Measurements from ENCODE around the gene TNFSF4. TPM values are rescaled to one million over a fixed set of nuclear protein-coding genes. Genes with fewer than 3 reads are reported as not detected.

The TNFSF4 gene
- total and polyA plus RNA-seq, 2 donors (not counting 1 experiment from before 2014, with no cell fraction given), result 3.3 to 20.9 TPM

DNA sequence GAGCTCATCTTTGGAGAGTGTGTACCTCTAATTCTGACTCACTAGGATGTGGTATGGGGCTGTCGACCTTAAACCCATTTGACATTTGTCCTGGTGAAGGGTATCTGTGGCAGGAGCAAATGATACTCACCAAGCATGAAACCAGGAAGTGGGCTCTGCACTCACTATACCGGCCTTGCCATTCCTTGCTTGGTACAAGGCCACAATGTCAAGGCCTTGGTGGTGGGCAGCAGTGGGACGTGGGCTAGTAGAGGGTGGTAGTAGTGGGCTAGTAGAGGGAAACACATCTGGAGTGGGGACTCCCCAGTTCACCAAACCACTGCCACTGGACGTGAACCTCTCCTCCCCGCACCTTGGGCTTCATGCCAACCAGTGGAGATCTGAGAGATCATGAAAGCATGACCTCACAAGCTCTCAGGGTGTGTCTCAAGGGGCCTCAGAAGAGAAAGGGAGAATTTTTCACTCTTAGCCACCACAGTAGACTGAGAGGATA, 11.5 kb downstream of the TNFSF4 start:
- Histone ChIP-seq H3K4me3 (replicated peaks in 1 of 4; ENCODE audit: control extremely low read depth in 1 of 4, insufficient read depth in 1 of 4, low read depth in 3 of 4, low read length in 4 of 4) (no peak overlapping the region), H3K4me1 (ENCODE audit: control insufficient read depth, extremely low read depth, insufficient read depth, low read length) (peaks cover 3% of the 10 kb centered on the region), H3K36me3 (ENCODE audit: control insufficient read depth, insufficient read depth, low read length) (no peaks in the 10 kb centered on the region), H2AFZ (ENCODE audit: low read length) (no peak overlapping the region), H3K27ac (ENCODE audit: insufficient read depth, low read length) (no peak overlapping the region), H3K4me2 (ENCODE audit: extremely low read depth, insufficient read depth, low read length) (no peak overlapping the region), H3K9me3 (ENCODE audit: control insufficient read depth, insufficient read depth, low read depth, low read length) (no peaks in the 10 kb centered on the region), H4K20me1 (ENCODE audit: control insufficient read depth, extremely low read depth, insufficient read depth, low read length) (no peaks in the 10 kb centered on the region), H3K9ac (ENCODE audit: insufficient read depth, low read length) (no peak overlapping the region), H3K79me2 (ENCODE audit: control insufficient read depth, insufficient read depth, low read length) (no peaks in the 10 kb centered on the region), H3K27me3 (ENCODE audit: control insufficient read depth, insufficient read depth, low read length) (no peaks in the 10 kb centered on the region)
- DNase-seq (ENCODE audit: low read depth in 2 of 2), result no peak
- no peak for TF ChIP-seq EZH2 (IDR thresholded peaks at IDR 0.05; ENCODE audit: low read length, missing control alignments)
- TF ChIP-seq, protein P1, sequence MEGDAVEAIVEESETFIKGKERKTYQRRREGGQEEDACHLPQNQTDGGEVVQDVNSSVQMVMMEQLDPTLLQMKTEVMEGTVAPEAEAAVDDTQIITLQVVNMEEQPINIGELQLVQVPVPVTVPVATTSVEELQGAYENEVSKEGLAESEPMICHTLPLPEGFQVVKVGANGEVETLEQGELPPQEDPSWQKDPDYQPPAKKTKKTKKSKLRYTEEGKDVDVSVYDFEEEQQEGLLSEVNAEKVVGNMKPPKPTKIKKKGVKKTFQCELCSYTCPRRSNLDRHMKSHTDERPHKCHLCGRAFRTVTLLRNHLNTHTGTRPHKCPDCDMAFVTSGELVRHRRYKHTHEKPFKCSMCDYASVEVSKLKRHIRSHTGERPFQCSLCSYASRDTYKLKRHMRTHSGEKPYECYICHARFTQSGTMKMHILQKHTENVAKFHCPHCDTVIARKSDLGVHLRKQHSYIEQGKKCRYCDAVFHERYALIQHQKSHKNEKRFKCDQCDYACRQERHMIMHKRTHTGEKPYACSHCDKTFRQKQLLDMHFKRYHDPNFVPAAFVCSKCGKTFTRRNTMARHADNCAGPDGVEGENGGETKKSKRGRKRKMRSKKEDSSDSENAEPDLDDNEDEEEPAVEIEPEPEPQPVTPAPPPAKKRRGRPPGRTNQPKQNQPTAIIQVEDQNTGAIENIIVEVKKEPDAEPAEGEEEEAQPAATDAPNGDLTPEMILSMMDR (conservative IDR thresholded peaks at IDR 0.05 in 1 of 2, IDR thresholded peaks at IDR 0.05 in 1 of 2; ENCODE audit: low read depth in 1 of 2, low read length in 2 of 2), result no peak

DNA sequence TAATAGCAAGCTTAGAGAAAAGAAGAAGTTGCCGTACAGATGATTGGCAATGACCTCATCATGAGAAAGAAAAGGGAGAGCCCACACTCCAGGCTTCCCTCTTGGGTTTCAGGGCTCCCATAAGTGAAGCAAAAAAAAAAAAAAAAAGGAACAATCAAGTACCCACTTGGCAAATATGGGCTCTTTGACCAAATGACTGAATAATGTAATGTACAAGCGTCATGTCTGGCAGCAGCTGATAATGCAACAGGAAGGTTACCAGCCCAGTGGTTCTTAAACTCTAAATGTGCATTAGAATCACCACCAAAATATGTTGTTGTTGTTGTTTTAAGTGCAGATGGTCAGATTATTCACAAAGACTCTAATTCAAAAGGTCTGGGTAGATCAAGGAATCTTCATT, 13.5 kb downstream of the TNFSF4 start:
- Histone ChIP-seq H3K4me2 (ENCODE audit: extremely low read depth, insufficient read depth, low read length) (no peak overlapping the region), H3K79me2 (ENCODE audit: control insufficient read depth, insufficient read depth, low read length) (no peaks in the 10 kb centered on the region), H4K20me1 (ENCODE audit: control insufficient read depth, extremely low read depth, insufficient read depth, low read length) (no peaks in the 10 kb centered on the region), H3K27me3 (ENCODE audit: control insufficient read depth, insufficient read depth, low read length) (no peaks in the 10 kb centered on the region), H3K4me3 (replicated peaks in 1 of 4; ENCODE audit: control extremely low read depth in 1 of 4, insufficient read depth in 1 of 4, low read depth in 3 of 4, low read length in 4 of 4) (no peak overlapping the region), H3K4me1 (ENCODE audit: control insufficient read depth, extremely low read depth, insufficient read depth, low read length) (peaks cover 7% of the 10 kb centered on the region), H3K9me3 (ENCODE audit: control insufficient read depth, insufficient read depth, low read depth, low read length) (no peaks in the 10 kb centered on the region), H2AFZ (ENCODE audit: low read length) (no peak overlapping the region), H3K36me3 (ENCODE audit: control insufficient read depth, insufficient read depth, low read length) (no peaks in the 10 kb centered on the region), H3K27ac (ENCODE audit: insufficient read depth, low read length) (no peak overlapping the region), H3K9ac (ENCODE audit: insufficient read depth, low read length) (no peak overlapping the region)
- TF ChIP-seq, protein P1 (conservative IDR thresholded peaks at IDR 0.05 in 1 of 2, IDR thresholded peaks at IDR 0.05 in 1 of 2; ENCODE audit: low read depth in 1 of 2, low read length in 2 of 2), result no peak
- no peak for TF ChIP-seq EZH2 (IDR thresholded peaks at IDR 0.05; ENCODE audit: low read length, missing control alignments)
- peak; percentile 59 to 91 for DNase-seq (ENCODE audit: low read depth in 2 of 2)

DNA sequence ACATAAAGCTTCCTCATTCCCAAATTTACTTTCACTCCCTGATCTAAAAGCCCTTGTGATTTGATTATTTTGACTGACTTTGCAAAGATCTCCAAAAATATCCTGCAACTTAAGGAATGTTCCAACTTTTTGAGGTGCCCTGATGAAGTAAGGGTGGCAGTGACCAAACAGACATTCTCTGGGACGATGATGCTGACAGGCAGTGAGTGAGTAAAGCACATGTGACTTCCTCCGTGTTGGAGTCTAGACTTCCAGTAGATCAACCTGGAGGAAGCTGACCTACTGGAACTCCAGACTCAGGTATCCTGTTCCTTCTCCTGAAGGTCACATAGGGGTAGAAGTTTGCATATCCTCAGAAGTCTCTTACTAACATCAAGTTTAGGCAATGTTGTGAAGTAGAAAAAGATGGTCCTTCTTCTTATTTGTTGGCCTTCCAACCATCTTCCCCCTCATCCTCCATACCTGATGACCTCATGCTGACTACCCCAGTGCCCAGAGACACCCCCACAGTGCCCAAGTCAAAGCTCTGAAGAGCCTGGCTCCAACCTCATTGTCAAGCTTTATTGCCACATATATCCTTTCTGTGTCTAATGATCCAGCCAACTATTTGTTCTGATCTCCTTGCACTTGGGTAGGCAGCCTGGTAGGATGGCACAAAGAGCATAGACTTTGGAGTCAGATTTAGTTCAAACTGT, 16.0 kb downstream of the TNFSF4 start:
- DNase-seq (ENCODE audit: low read depth in 2 of 2), result peak in 1 of 2 donors; percentile 36
- no peaks in the 10 kb centered on the region for H3K9me3 ChIP-seq (ENCODE audit: control insufficient read depth, insufficient read depth, low read depth, low read length)
- H3K27me3 ChIP-seq (ENCODE audit: control insufficient read depth, insufficient read depth, low read length), result no peaks in the 10 kb centered on the region
- no peak overlapping the region for H3K4me3 ChIP-seq (replicated peaks in 1 of 4; ENCODE audit: control extremely low read depth in 1 of 4, insufficient read depth in 1 of 4, low read depth in 3 of 4, low read length in 4 of 4)
- no peak overlapping the region for H3K4me2 ChIP-seq (ENCODE audit: extremely low read depth, insufficient read depth, low read length)
- no peak for TF ChIP-seq EZH2 (IDR thresholded peaks at IDR 0.05; ENCODE audit: low read length, missing control alignments)
- TF ChIP-seq, protein P1 (conservative IDR thresholded peaks at IDR 0.05 in 1 of 2, IDR thresholded peaks at IDR 0.05 in 1 of 2; ENCODE audit: low read depth in 1 of 2, low read length in 2 of 2), result no peak
- no peak overlapping the region for H3K9ac ChIP-seq (ENCODE audit: insufficient read depth, low read length)
- no peaks in the 10 kb centered on the region for H3K79me2 ChIP-seq (ENCODE audit: control insufficient read depth, insufficient read depth, low read length)
- H3K36me3 ChIP-seq (ENCODE audit: control insufficient read depth, insufficient read depth, low read length), result no peaks in the 10 kb centered on the region
- H4K20me1 ChIP-seq (ENCODE audit: control insufficient read depth, extremely low read depth, insufficient read depth, low read length), result no peaks in the 10 kb centered on the region
- peaks cover 7% of the 10 kb centered on the region for H3K4me1 ChIP-seq (ENCODE audit: control insufficient read depth, extremely low read depth, insufficient read depth, low read length)
- H2AFZ ChIP-seq (ENCODE audit: low read length), result no peak overlapping the region
- no peak overlapping the region for H3K27ac ChIP-seq (ENCODE audit: insufficient read depth, low read length)

Measured in fibroblast of lung (primary cell).